ENCODE data around the gene ZBTB48.
"Not testable (repeated sequence)": the region's sequence is repeated elsewhere in the genome, so short reads cannot be mapped to it uniquely, and the experiment has no call there.

The ZBTB48 gene

GRCh38 chr1:6630027-6630426 lies 50.2 kb downstream of the ZBTB48 start:
- no peak for DNase-seq (ENCODE audit: low read depth)
- H3K4me3 ChIP-seq (ENCODE audit: low read depth, low read length) = no peak overlapping the region
- no peak for TF ChIP-seq CTCF (IDR thresholded peaks at IDR 0.05; ENCODE audit: insufficient read depth, low read depth, low read length, missing control alignments)

GRCh38 chr1:6631058-6631457 lies 51.3 kb downstream of the ZBTB48 start:
- no peak for TF ChIP-seq CTCF (IDR thresholded peaks at IDR 0.05; ENCODE audit: insufficient read depth, low read depth, low read length, missing control alignments)
- no peak overlapping the region for H3K4me3 ChIP-seq (ENCODE audit: low read depth, low read length)
- no peak for DNase-seq (ENCODE audit: low read depth)

GRCh38 chr1:6632588-6633514 lies 53.1 kb downstream of the ZBTB48 start:
- no peak for DNase-seq (ENCODE audit: low read depth)
- TF ChIP-seq CTCF (IDR thresholded peaks at IDR 0.05; ENCODE audit: insufficient read depth, low read depth, low read length, missing control alignments) = no peak
- H3K4me3 ChIP-seq (ENCODE audit: low read depth, low read length) = no peak overlapping the region

GRCh38 chr1:6634371-6635052 lies 54.7 kb downstream of the ZBTB48 start:
- peak; percentile 43 for TF ChIP-seq CTCF (IDR thresholded peaks at IDR 0.05; ENCODE audit: insufficient read depth, low read depth, low read length, missing control alignments)
- H3K4me3 ChIP-seq (ENCODE audit: low read depth, low read length) = no peak overlapping the region
- peak; percentile 37 for DNase-seq (ENCODE audit: low read depth)

GRCh38 chr1:6635161-6635909 lies 55.5 kb downstream of the ZBTB48 start:
- TF ChIP-seq CTCF (IDR thresholded peaks at IDR 0.05; ENCODE audit: insufficient read depth, low read depth, low read length, missing control alignments) = no peak
- DNase-seq (ENCODE audit: low read depth) = no peak
- no peak overlapping the region for H3K4me3 ChIP-seq (ENCODE audit: low read depth, low read length)

GRCh38 chr1:6635910-6636760 lies 56.3 kb downstream of the ZBTB48 start:
- H3K4me3 ChIP-seq (ENCODE audit: low read depth, low read length) = no peak overlapping the region
- no peak for TF ChIP-seq CTCF (IDR thresholded peaks at IDR 0.05; ENCODE audit: insufficient read depth, low read depth, low read length, missing control alignments)
- DNase-seq (ENCODE audit: low read depth) = no peak

- DNase-seq (ENCODE audit: low read depth); H3K4me3 ChIP-seq (ENCODE audit: low read depth, low read length): not testable (repeated sequence)
Measured at GRCh38 chr1:6636778-6637177, 57.0 kb downstream of the ZBTB48 start.
